K562 (cell line): ENCODE results near the gene SFMBT2. TPM values are rescaled to one million over a fixed set of nuclear protein-coding genes. Genes with fewer than 3 reads are reported as not detected.

Source experiments
- RFX1 ChIP-seq: fragments of 450-650 bp; IDR thresholded peaks from 2 replicates; pipeline ENCODE4 v1.6.1; 2016; ENCODE audit warnings: mild to moderate bottlenecking, moderate library complexity
- SMC3 ChIP-seq: conservative IDR thresholded peaks from 2 replicates; pipeline ENCODE4 v1.6.1; 2011; ENCODE audit warnings: low read depth, low read length, improper control_type of control experiment; ENCODE audit not compliant: insufficient read depth
- ZBTB7A ChIP-seq: IDR thresholded peaks from 2 replicates; pipeline ENCODE4 v1.6.1; 2011; ENCODE audit warnings: low read depth, mild to moderate bottlenecking, low read length, moderate library complexity, borderline replicate concordance; ENCODE audit not compliant: control insufficient read depth
- polyA plus RNA-seq, 8 experiments: library from polyadenylated mRNA; depleted of rRNA in 4 of 8; stranded (reverse) in 5 of 8; unstranded in 3 of 8; fragments of >200 nt; fragmentation: Nextera tagmentation in 2 of 8; fragmentation: Illumina TruSeq in 1 of 8; extraction: Ambion mirVana in 2 of 8; extraction: Trizol in 1 of 8; gene quantifications; 2 replicates each; pipeline versions ENCODE4 v1.2.1 to v1.2.3, GENCODE V29; 2011 to 2014; ENCODE audit warnings: inconsistent platforms in 1 of 8, missing spikeins in 1 of 8
- total RNA-seq, 7 experiments: library from RNA; depleted of rRNA in 6 of 7; stranded (reverse); fragments of >200 nt in 6 of 7; fragmentation: Illumina TruSeq in 2 of 7; extraction: Trizol in 2 of 7; gene quantifications; 2 replicates each; pipeline versions ENCODE4 v1.2.1 to v1.2.3, GENCODE V29; 2011 to 2021; ENCODE audit warnings: low replicate concordance in 1 of 7
- TF ChIP-seq, protein P1 (sequence below): fragments of 250-450 bp; sonication (Bioruptor Pico); IDR thresholded peaks from 2 replicates; pipeline ENCODE4 v1.5.0; 2021
- TF ChIP-seq, protein P2 (sequence below): sonication (generic); formaldehyde crosslinking; IDR thresholded peaks from 2 replicates; pipeline ENCODE4 v1.8.0; 2022; ENCODE audit warnings: mild to moderate bottlenecking, low read depth, missing genetic modification reagents
- TF ChIP-seq, protein P3 (sequence below), 3 experiments: IDR thresholded peaks in 2 of 3; conservative IDR thresholded peaks in 1 of 3; 2 replicates each; pipeline ENCODE4 v1.5.1; 2011 to 2012; ENCODE audit warnings: low read length in 3 of 3, mild to moderate bottlenecking in 3 of 3, control low read depth in 2 of 3, improper control_type of control experiment in 1 of 3, inconsistent platforms in 1 of 3, low read depth in 1 of 3, mixed read lengths in 1 of 3, moderate library complexity in 1 of 3; ENCODE audit not compliant: insufficient read depth in 2 of 3

Gene SFMBT2
- total and polyA plus RNA-seq, 9 of the 15 experiments (the other 6 are each of a cell fraction or from before 2014, with no cell fraction given) = 1.2 to 13.6 (median 7.6) TPM

DNA sequence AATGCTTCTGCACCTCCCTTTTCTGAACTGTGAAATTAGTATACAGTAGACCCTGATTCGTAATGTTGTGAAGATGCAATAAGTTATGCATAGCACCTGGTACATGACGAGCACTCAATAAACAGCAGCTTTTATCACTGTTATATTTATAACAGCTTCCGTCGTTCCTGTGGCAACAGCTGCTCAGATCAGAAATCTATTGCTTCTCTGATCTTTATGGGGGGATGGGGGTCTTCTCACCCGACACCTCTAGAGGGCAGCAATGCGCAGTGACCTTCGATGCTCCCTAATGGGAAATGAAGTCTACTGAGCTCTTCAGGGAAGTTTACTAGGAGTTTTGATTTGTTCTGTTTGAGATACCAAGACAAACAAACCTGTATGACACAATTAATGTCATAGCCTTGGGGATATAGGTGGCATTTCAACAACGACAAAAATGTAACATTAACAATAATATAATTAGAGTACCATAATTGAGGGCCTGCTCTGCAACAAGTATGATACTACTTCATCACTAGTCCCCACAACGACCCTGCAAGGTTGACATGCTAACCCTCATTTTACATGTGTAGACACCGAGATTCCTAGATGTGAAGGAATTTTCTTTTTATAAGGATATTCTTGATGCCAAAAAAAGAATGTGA is 289.6 kb downstream of the SFMBT2 start (continued):
- TF ChIP-seq, protein P1, sequence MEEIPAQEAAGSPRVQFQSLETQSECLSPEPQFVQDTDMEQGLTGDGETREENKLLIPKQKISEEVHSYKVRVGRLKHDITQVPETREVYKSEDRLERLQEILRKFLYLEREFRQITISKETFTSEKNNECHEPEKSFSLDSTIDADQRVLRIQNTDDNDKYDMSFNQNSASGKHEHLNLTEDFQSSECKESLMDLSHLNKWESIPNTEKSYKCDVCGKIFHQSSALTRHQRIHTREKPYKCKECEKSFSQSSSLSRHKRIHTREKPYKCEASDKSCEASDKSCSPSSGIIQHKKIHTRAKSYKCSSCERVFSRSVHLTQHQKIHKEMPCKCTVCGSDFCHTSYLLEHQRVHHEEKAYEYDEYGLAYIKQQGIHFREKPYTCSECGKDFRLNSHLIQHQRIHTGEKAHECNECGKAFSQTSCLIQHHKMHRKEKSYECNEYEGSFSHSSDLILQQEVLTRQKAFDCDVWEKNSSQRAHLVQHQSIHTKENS = no peak
- TF ChIP-seq, protein P2, sequence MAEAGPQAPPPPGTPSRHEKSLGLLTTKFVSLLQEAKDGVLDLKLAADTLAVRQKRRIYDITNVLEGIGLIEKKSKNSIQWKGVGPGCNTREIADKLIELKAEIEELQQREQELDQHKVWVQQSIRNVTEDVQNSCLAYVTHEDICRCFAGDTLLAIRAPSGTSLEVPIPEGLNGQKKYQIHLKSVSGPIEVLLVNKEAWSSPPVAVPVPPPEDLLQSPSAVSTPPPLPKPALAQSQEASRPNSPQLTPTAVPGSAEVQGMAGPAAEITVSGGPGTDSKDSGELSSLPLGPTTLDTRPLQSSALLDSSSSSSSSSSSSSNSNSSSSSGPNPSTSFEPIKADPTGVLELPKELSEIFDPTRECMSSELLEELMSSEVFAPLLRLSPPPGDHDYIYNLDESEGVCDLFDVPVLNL (CRISPR knock-in tag) = no peak
- TF ChIP-seq, protein P3, sequence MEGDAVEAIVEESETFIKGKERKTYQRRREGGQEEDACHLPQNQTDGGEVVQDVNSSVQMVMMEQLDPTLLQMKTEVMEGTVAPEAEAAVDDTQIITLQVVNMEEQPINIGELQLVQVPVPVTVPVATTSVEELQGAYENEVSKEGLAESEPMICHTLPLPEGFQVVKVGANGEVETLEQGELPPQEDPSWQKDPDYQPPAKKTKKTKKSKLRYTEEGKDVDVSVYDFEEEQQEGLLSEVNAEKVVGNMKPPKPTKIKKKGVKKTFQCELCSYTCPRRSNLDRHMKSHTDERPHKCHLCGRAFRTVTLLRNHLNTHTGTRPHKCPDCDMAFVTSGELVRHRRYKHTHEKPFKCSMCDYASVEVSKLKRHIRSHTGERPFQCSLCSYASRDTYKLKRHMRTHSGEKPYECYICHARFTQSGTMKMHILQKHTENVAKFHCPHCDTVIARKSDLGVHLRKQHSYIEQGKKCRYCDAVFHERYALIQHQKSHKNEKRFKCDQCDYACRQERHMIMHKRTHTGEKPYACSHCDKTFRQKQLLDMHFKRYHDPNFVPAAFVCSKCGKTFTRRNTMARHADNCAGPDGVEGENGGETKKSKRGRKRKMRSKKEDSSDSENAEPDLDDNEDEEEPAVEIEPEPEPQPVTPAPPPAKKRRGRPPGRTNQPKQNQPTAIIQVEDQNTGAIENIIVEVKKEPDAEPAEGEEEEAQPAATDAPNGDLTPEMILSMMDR (IDR thresholded peaks at IDR 0.05 in 2 of 3, conservative IDR thresholded peaks at IDR 0.05 in 1 of 3; ENCODE audit: insufficient read depth in 2 of 3, low read depth in 1 of 3, low read length in 3 of 3) = peak; percentile 70 to 76 (median 74)
- TF ChIP-seq SMC3 = peak; percentile 54
- peak; percentile 86 for TF ChIP-seq ZBTB7A
- TF ChIP-seq RFX1 = peak; percentile 43; the same call in 1 of the 2 replicates
